Stimulated activated CD8-positive, alpha-beta memory T cell treated with anti-CD3 and anti-CD28 coated beads, Interleukin-15, amount 100 ng/mL, for 4 hours (primary cell): ENCODE data around the gene ERMARD.

Experiments
- DNase-seq, 2 donors: peaks; one replicate each; pipeline ENCODE4 v3.0.0-alpha.2; 2020; ENCODE audit warnings: low read depth in 2 of 2

Gene ERMARD

DNA sequence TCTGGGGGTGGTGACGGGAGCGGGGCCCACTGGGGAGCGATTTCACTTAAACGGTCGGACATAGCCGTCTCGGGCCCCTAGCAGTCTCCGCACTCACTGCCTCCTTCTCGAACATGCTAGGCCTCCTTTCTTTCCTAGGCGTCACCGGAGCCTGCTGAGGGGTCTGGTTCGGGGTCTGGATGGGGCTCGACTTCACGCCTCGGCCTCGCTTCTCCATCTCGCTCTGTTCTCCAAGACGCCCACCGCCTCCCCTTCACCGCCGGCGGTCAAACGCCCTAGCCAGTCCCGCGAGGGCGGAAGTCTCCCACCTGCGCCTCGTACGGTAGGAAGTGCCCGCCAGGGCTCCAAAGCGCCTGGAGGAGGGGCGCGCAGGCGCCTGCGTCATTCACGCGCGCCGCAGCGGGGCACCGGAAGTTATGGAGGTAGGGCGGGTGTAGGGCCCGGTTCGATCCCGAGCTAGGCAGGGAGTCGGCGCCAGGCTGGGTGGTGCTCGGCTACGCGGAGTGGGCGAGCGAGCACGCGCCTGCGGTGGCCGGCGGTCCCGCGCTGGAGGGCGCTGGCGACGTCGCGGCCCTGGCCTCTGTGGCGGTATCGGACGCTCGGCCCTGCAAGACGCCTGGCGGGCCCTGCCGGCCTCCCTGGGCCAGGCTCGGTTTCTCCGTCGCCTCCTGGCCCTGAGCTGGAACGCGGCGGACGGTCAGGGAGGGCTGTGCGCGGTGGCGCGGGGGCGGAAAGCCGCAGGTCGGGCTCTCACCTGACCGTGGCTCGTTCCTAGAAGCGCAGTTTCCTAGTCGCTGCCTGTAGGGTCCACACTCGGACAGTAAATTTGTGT lies at the start of gene ERMARD, which contains the start of gene DYNLT2:
Gene ERMARD (plus strand): TSS at position 381 of the 832 bp plus-strand sequence. CDS start 36 bp downstream, at position 417.
Gene DYNLT2 (minus strand): TSS at position 331 of the 832 bp plus-strand sequence. CDS start 114 bp downstream, at position 217.
- peak; percentile 86 to 89 for DNase-seq

DNA sequence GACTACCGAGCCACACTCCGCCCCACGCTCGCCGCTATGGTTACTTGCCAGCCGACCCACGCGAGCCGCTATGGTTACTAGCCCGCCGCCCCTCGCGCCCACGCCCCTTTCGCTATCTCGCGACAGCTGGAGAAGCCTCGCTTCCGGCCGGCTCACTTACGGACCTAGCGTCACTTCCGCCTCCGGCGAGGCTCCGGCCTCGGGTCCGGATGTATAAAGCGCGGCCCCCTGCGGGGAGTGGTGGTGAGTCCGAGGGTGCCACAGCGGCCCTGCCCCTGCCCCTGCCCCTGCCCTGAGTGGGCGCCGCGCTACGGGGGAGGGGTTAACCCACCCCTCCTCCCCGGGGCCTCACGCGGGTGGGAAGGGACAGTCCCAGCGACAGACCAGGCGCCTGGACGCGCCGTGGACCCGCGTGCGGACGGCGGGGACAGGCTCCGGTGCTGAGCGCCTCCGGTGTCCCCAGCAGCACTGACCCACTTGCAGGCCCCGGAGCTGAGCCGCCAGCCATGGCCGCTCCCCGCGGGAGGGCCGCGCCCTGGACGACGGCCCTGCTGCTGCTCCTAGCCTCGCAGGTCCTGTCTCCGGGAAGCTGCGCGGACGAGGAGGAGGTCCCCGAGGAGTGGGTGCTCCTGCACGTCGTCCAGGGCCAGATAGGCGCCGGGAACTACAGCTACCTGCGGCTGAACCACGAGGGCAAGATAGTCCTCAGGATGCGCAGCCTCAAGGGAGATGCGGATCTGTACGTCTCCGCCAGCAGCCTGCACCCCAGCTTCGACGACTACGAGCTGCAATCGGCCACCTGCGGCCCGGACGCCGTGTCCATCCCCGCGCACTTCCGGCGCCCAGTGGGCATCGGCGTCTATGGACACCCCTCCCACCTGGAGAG lies 49.2 kb upstream of the ERMARD start, which contains the start of the genes C6orf120 and WDR27:
Gene C6orf120 (plus strand): TSS at position 173 of the 886 bp plus-strand sequence. CDS start 334 bp downstream, at position 507.
Gene WDR27 (minus strand): TSS at position 76 of the 886 bp plus-strand sequence. CDS start 13,024 bp downstream, outside the sequence.
- DNase-seq, result peak; percentile 99

DNA sequence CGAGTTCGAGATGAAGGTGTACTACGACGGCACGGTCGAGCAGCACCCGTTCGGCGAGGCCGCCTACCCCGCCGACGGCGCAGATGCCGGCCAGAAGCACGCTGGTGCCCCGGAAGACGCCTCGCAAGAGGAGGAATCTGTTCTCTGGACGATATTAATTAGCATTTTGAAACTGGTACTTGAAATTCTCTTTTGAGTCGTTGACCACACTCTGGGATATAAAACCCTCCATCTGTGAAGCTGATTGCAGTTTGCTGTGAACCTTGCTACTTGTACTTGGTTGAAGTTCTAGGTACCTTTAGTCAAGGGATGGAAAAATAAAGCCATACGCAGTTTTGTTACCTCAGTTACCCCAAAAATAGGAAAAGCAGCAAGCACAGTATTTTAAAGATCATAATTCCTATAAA lies 48.6 kb upstream of the ERMARD start:
- no peak for DNase-seq

DNA sequence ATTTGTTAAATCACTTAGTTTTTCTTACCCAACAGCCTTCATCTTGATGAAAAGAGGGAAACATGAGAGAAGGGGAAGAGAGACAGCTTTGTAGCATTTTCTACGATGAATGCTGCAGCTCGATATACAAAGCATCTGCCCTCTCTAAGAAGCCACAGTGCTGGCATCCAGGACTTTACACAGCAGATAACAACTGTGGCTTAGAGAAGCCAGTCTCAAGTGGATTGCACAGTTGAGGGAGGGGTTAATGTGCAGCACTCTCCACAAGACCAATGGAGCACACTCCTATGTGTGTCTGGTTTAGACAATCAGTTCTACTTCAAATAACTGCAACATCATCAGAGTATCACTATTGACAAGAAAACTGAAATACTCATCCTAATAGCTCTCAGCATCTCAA lies 43.6 kb upstream of the ERMARD start:
- no peak for DNase-seq

DNA sequence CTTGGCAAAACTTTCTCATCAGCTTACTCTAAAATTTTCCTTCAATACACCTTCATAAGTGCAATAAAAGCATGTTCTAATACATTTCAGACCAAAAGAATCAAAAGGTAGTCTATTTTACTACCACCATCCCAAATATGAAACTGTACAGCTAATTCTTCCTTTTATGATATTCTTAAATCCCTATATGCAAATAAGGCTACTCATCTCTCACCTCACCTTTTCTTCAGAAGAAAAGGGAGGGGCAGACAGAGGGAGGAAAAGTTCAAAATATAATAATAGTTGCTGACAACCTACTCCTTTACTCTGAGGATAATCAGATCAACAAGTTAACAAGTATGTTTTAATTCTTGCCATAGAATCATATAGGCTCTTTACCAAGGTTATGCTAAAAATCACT lies 42.1 kb upstream of the ERMARD start:
- DNase-seq, result no peak

DNA sequence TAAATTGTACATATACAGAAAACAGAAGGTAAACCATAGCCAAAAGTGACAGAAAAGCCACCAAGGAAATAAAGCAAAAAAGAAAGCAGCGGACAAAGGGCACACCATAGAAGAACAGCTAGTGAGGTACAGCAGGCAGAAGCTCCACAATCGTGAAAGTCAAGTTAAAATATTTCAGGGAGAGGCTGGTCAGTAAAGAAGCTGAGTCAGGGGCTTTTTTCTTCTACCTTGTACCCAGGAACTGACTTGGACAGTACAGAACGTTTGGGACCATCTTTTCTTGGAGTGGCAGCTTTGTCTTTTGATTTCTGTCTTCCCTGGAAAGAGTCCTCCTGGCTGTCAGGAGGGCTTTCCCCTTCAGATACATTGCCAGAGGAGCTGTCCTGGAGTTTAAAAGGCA lies 41.4 kb upstream of the ERMARD start:
- no peak for DNase-seq

DNA sequence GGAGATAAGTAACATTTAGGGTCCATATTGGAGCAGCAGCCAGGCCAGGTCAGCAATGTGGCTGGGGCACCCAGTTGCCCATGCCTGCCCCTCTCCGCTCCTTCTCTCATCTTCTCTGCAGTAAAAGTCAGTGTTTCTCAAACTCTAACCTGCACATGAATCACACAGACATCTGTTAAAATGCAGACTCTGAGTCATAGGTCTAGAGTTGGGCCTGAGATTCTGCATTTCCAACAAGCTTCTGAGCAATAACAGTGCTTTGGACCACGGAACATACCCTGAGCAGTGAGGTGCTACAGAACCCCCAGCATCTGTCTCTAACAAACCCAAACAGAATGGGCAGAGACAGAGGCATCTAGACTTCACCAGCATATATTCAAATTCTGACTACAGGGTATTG lies 37.2 kb upstream of the ERMARD start:
- DNase-seq, result no peak

DNA sequence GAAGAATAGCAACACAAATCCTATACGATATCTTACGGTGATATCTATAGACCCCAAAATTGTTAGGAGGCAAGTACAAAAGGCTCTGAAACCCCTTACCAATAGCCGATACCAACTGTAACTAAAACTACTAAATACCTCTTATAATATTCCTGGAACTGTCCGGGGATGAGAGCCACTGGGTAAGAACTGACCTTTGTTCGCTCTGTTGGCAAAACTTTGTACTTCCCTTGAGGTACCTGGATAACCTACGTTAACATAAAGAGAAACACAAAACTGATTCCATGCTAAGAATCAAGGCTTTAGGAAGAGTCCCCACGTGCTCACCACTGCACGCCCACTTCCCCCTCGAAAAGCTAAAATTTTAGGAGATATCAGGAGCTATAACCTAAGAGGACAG lies 36.8 kb upstream of the ERMARD start:
- no peak for DNase-seq

DNA sequence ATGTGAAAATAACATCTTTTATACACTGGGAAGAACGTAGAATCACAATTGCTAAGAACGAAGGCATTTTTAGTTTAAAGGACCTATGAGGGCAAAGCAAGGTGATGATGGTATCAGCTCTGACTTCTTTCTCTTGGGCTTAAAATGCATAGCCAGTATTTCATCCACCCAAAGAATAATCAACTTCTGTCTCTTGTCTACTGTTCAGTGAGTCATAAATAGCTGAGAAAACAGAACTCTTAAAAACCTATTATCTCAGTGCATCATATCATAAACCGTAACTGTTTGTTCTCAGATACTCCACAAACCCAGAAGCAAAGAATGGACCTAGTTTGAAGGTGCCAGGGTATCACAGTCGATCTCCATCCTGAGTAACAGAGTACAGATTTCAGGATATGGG lies 32.3 kb upstream of the ERMARD start:
- no peak for DNase-seq

DNA sequence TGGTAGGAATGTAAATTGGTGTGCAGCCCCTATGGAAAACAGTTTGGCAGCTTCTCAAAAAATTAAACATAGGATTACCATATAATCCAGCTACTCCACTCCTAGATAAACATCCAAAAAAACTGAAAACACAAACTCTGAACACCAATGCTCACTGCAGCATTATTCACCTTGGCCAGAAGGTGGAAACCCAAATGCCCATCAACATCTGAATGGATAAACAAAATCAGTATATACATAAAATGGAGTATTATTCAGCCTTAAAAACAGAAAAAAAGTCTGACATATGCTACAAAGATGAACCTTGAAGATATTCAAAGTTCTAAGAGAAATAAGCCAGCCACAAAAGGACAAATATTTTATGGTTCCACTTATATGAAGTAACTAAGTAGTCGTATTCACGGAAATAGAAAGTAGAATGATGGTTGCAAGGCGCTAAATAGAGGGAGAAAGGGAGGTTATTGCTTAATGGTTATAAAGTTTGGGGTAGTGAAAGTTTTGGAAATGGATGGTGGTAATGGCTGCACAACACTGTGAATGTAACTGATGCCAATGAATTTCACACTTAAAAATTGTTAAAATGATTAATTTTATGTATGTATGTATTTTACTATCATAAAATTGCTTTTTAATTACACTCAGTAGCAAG lies 31.1 kb upstream of the ERMARD start:
- DNase-seq, result no peak

DNA sequence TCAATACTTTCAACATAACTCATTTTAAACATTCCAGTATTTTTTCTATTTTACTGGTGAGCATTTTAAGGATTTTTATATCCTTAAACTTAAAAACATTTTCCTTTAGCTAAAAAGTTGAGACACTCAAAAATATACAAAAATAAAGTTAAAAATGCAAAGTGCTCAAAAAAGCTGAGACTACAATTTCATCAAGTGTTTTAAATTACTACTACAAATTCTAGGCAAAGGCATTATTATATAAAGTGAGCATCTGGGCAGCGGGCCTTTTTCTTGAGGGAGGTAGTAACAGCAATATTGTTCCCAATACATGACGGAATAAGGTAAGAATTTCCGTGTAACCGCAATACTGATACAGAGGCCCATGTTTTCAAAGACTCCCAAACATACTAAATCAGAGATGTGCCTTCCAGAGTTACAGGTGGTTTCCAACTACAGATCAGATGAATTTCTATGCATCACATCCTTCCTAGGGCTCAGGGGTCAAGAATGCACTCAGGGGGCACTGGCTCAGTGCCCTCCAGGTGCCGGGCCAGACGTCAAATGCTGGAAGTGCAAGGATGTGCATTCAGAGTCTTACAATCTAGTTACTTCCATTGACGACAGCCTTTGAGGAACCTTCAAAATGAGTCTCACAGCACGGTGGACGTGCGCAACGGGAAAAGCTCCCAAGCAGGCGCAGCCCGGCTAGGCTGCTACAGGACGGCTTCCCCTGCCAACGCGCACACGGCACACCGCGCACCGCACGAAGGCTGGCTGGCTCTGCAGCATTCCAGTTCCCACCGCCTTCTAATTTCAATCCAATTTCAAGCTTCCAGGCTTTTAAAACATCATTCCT lies 28.8 kb upstream of the ERMARD start:
- no peak for DNase-seq

DNA sequence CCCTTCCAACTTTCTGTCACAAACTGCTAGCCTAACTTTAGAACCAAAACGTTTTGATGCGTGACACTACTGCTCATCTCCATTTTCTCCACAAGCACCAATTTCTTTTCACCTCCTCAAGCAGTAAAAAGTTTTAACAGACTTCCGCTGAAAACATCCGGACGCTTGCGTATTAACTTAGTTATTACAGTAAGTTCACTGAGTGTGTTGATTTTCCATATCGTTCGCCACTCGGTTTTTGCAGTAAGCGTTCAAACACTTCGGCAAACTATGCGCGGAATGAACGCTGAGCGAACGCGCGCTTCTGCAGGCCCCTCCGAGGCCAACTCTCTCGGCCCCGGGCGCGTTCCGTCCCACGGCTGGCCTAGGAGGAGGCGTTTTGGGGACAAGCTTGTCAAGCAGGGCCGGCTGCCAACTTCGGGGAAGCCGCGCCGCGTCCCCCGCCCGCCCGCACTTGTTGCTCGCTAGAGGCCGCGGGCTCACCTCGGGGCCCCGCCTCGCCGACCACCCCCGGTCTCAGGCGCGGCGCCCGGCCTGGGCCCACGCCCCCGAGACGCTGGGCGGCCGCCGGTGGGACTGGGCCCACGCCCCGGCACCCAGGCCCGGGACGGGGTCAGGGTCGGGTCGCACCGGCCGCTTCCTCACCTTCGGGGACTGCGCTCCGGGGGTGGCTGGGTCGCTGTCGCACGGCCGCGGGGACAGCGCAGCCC lies 28.1 kb upstream of the ERMARD start:
- peak; percentile 37 to 56 for DNase-seq

DNA sequence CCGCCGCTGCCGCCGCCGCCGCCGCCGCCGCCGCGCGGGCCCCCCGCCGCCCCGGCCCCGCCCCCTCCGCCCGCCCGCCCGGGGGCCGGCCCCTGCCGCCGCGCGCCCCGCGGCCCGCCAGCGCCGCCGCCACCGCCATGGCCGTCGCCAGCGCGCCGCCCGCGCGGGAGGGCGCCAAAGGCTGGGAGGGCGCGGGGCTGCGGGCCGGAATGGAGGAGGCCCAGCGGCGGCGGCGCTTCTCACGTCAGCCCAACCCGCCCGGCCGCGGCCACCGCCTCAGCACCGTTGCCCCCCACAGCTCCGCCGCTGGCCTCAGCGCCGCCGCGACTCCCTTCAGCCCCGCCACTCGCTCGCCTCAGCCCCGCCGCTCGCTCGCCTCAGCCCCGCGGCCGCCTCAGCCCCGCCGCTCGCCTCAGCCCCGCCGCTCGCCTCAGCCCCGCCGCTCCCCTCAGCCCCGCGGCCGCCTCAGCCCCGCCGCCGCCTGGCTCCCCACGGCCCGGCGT lies 27.4 kb upstream of the ERMARD start:
- peak in 1 of 2 donors; percentile 29 for DNase-seq

DNA sequence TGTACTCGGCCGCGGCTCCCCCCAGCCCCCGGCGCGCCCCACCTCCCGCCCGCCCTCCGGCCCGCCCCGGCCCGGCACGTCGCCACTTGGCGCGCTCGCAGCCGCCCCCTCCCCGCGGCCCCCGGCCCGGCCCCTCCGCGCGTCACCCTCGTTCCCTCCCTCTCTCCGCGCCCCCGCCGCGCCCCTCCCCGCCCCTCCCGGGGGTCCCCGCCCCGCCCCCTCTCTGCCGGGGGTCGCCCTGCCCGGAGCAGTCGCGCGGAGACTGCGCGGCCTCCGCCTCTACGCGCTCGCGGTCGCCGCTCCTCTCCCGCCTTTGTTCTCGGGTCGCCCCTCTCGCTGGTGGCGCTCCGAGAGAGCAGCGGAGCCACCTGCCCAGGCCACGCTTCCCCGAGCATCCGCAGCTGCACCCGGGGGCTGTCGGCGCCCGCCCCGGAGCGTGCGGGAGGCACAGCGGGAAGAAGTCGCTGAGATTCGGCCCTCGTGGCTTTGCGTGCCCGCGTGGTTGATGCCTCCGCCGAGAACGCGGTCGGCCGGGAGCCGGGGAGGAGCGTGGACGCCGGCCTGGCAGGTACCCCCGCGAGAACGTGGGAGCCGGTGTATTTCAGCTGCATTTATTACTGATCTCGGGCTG lies 26.8 kb upstream of the ERMARD start, which contains the start of gene PHF10:
Gene PHF10 (minus strand): TSS at position 7 of the 631 bp plus-strand sequence. CDS start 569 bp downstream, outside the sequence.
- DNase-seq, result peak; percentile 36 to 64

DNA sequence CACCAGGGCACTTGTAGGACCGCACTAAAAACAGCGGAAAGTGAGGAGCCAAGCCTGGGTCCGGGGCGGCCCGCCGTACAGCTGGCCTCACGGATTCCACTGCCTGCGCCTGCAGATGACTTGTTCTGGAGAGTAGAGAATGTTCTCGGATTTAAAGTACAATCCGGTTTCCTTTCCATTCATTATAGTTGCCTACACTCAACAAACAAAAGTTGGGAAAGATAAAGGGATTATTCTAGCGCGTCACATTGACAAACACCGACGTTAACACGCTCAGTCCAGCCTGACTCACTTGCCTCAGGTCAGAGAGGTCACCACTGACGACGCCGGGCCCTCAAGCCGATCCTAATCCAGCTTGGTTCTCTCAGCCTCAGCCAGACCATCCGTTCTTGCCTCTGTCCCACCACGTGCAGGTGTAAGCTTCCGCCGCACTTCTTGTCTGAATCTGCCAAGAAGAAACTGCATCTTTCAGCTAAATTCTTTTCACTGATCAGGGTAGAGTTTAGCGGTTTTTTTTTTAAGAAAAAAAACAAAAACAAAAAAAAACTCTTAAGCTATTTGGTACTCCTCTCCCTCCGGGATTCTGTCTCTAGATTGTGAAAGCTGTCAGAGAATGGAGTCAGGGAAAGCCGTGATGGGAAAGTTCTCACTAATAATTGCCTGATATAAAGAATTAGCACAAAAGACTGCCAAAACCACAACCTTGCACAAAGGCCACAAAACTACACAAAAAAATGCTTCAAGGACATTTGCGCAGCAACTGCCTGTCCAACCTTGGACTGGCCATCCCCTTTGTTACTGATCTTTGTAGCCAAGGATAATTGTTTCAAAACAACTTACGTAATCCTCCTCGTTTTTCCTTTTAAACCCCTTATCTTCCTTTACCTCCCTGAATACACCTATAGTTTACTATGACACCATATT lies 26.0 kb upstream of the ERMARD start:
- DNase-seq, result no peak

DNA sequence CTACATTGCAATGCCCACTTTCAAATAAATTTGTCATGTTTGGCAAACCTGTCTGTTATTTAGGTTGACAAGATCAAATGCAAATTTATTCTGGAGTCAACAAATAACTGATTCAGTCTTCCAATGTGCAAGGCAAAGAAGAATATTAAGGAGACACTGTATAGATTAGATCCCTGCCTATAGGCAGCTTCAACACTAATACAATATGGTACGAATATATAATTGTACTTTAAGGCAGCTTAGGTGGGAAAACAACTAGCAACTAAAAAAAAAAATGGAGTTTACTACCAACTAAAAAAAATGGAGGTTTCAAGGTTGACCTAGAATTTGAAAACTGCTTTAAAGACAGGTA lies 25.4 kb upstream of the ERMARD start:
- no peak for DNase-seq

DNA sequence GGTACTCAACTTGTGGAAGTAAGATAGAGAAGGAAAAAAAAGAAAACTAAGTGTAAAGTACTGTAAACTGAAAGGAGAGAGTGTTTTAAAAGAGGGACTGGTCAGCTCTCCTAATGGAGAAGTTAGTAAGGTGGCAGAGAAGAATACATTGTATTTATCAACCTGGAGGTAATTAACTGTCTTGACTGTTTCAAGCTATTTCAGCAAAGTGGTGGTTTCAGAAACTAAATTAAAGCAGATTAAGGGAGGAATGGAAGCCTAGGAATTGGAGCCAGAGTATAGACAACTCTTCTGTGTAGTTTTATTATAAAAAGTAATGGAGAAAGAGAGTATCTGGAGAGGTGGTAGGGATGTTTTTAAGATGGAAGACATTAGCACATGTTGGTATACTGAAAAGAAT lies 24.5 kb upstream of the ERMARD start:
- DNase-seq, result no peak

DNA sequence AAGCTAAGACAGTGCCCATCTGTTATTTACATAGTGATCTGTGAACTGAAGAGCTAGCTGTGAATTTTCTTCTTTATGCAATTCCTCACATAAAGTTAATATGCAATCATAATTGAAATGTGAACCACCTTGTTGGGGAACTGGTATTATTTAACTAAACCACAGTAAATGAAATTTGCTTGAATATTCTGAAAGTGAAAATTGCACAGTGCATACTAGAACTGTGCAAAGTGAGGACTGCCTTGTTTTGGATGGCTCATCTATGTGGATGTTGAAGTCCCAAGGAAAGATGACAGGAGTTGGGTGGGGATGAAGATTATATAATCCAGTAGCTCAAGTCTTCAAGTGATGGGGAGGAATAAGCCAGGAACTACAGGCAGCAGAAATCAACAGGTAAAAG lies 21.5 kb upstream of the ERMARD start:
- DNase-seq, result no peak
